GM12878 (cell line): ENCODE measurements around the gene PCLO. TPM values are rescaled to one million over a fixed set of nuclear protein-coding genes. Genes with fewer than 3 reads are reported as not detected.

Experiments used
- ATAC-seq: fragments of 200-7000 bp; cut with Tn5 transposase; 3 replicates; pipeline ENCODE4 v1.9.1; 2020; ENCODE audit warnings: mild to moderate bottlenecking, moderate library complexity
- BruUV-seq: library from RNA; stranded (reverse); fragments of 400-500 nt; replicated peaks from 2 replicates; lab custom pipeline; 2021; lab: Mats Ljungman, UMichigan
- CTCF ChIA-PET: fragments of 300-600 bp; sonication (Branson Sonifier 250); formaldehyde crosslinking; extraction: SDS; loops from one replicate; lab custom pipeline; 2021; ENCODE audit warnings: inconsistent platforms; lab: Yijun Ruan, JAX
- POLR2A ChIA-PET: fragments of 350-600 bp; formaldehyde crosslinking; extraction: SDS; loops from one replicate; lab custom pipeline; 2021; ENCODE audit warnings: inconsistent platforms; lab: Charles Lee
- RAD21 ChIA-PET: fragments of 300-600 bp; sonication (Branson Sonifier 250); formaldehyde crosslinking; loops from one replicate; lab custom pipeline; 2023; ENCODE audit warnings: antibody characterized with exemption; ENCODE audit not compliant: unreplicated experiment; lab: Charles Lee
- SMC1A ChIA-PET: fragments of 300-600 bp; sonication (Branson Sonifier 250); formaldehyde crosslinking; loops from one replicate; lab custom pipeline; 2023; ENCODE audit not compliant: unreplicated experiment, uncharacterized antibody; lab: Charles Lee
- DNase-seq: peaks from one replicate; pipeline ENCODE4 v3.0.0-alpha.2; 2011; ENCODE audit warnings: low read depth, low spot score
- FAIRE-seq: peaks from 3 replicates; lab custom pipeline; 2011; peaks lifted over from hg19 to GRCh38; lab: Jason Lieb, UNC
- H2AFZ ChIP-seq: 2 replicates; pipeline ENCODE4 v1.6.0; 2011; ENCODE audit warnings: low read depth, low read length, control low read depth; ENCODE audit not compliant: control insufficient read depth
- H3K27ac ChIP-seq: 2 replicates; pipeline ENCODE4 v1.5.1; 2011; ENCODE audit warnings: control low read depth; ENCODE audit not compliant: control insufficient read depth, insufficient read depth
- H3K27me3 ChIP-seq, 2 experiments: replicated peaks in 1 of 2; 2 replicates each; pipeline versions ENCODE4 v1.6.0 to v1.6.1; 2011; ENCODE audit warnings: low read length in 1 of 2; ENCODE audit not compliant: control insufficient read depth in 2 of 2, insufficient read depth in 2 of 2
- H3K36me3 ChIP-seq, 2 experiments: 2 replicates each; pipeline ENCODE4 v1.5.1; 2011; ENCODE audit warnings: low read length in 1 of 2; ENCODE audit not compliant: control insufficient read depth in 2 of 2, insufficient read depth in 2 of 2
- H3K4me1 ChIP-seq: 2 replicates; pipeline ENCODE4 v1.6.1; 2011; ENCODE audit warnings: mild to moderate bottlenecking, low read length, moderate library complexity, mixed read lengths; ENCODE audit not compliant: control insufficient read depth, insufficient read depth
- H3K4me2 ChIP-seq: 2 replicates; pipeline ENCODE4 v1.6.0; 2011; ENCODE audit warnings: control low read depth; ENCODE audit not compliant: control insufficient read depth, insufficient read depth
- H3K4me3 ChIP-seq: fragments of 200-600 bp; sonication (generic); 2 replicates; pipeline ENCODE4 v1.5.1; 2016
- H3K79me2 ChIP-seq: 2 replicates; pipeline ENCODE4 v1.6.0; 2011; ENCODE audit warnings: low read length; ENCODE audit not compliant: control insufficient read depth, insufficient read depth
- H3K9ac ChIP-seq: 2 replicates; pipeline ENCODE4 v1.8.0; 2011; ENCODE audit warnings: low read length, control low read depth, mixed read lengths; ENCODE audit not compliant: control insufficient read depth, insufficient read depth
- H3K9me3 ChIP-seq: replicated peaks from 3 replicates; pipeline ENCODE4 v1.5.1; 2011; ENCODE audit warnings: mild to moderate bottlenecking, low read length; ENCODE audit not compliant: control insufficient read depth, insufficient read depth
- H4K20me1 ChIP-seq: 2 replicates; pipeline ENCODE4 v1.6.0; 2011; ENCODE audit not compliant: control insufficient read depth, insufficient read depth
- BHLHE40 ChIP-seq, 2 experiments: fragments of 450-650 bp in 1 of 2; IDR thresholded peaks; 2 replicates each; pipeline ENCODE4 v1.6.1; 2011 to 2017; ENCODE audit warnings: low read depth in 2 of 2, borderline replicate concordance in 1 of 2, improper control_type of control experiment in 1 of 2, low read length in 1 of 2, mild to moderate bottlenecking in 1 of 2
- BMI1 ChIP-seq: fragments of 450-650 bp; IDR thresholded peaks from 2 replicates; pipeline ENCODE4 v1.6.1; 2016; ENCODE audit warnings: mild to moderate bottlenecking, moderate library complexity, borderline replicate concordance
- CBX5 ChIP-seq: sonication (generic); IDR thresholded peaks from 2 replicates; pipeline ENCODE4 v1.6.1; 2016; ENCODE audit warnings: low read depth, moderate library complexity, mild to moderate bottlenecking, inconsistent platforms
- CUX1 ChIP-seq: IDR thresholded peaks from 2 replicates; pipeline ENCODE4 v1.6.1; 2012; ENCODE audit warnings: improper control_type of control experiment, low read depth, low read length; ENCODE audit not compliant: insufficient replicate concordance
- DPF2 ChIP-seq: fragments of 450-650 bp; IDR thresholded peaks from 2 replicates; pipeline ENCODE4 v1.6.1; 2017; ENCODE audit warnings: mild to moderate bottlenecking
- EED ChIP-seq: sonication (generic); IDR thresholded peaks from 2 replicates; pipeline ENCODE4 v1.6.1; 2016; ENCODE audit warnings: antibody characterized with exemption, low read depth
- KLF5 ChIP-seq: fragments of 450-650 bp; IDR thresholded peaks from 2 replicates; pipeline ENCODE4 v1.6.1; 2014; ENCODE audit warnings: mild to moderate bottlenecking; ENCODE audit not compliant: partially characterized antibody
- MYC ChIP-seq: IDR thresholded peaks from 2 replicates; pipeline ENCODE4 v1.6.1; 2011; ENCODE audit warnings: mild to moderate bottlenecking, low read length, moderate library complexity, inconsistent platforms; ENCODE audit not compliant: insufficient read depth, insufficient replicate concordance, insufficient read length, severe bottlenecking
- PKNOX1 ChIP-seq: fragments of 450-650 bp; IDR thresholded peaks from 2 replicates; pipeline ENCODE4 v1.6.1; 2016; ENCODE audit warnings: mild to moderate bottlenecking
- SREBF2 ChIP-seq: IDR thresholded peaks from 2 replicates; pipeline ENCODE4 v1.6.1; 2012; ENCODE audit warnings: mild to moderate bottlenecking, low read length
- TCF3 ChIP-seq: IDR thresholded peaks from 2 replicates; pipeline ENCODE4 v1.6.1; 2012; ENCODE audit warnings: low read depth, mild to moderate bottlenecking, low read length, borderline replicate concordance; ENCODE audit not compliant: insufficient read depth
- WRNIP1 ChIP-seq: IDR thresholded peaks from 2 replicates; pipeline ENCODE4 v1.6.1; 2011; ENCODE audit warnings: low read depth, low read length, improper control_type of control experiment, borderline replicate concordance
- ZNF592 ChIP-seq: fragments of 450-650 bp; IDR thresholded peaks from 2 replicates; pipeline ENCODE4 v1.6.1; 2017; ENCODE audit warnings: mild to moderate bottlenecking, moderate library complexity
- in situ Hi-C: fragments of 300-500 bp; cut with MboI; formaldehyde crosslinking; loops from 9 replicates; pipeline ENCODE4 v1.14.3; 2018; ENCODE audit warnings: mixed read lengths
- intact Hi-C: fragments of 100-400 bp; cut with micrococcal nuclease; formaldehyde crosslinking; loops from one replicate; pipeline ENCODE4 v1.14.2; 2022; ENCODE audit not compliant: unreplicated experiment
- polyA plus RNA-seq, 11 experiments: library from polyadenylated mRNA; depleted of rRNA in 4 of 11; unstranded in 6 of 11; stranded (reverse) in 5 of 11; fragments of >200 nt; fragmentation: Nextera tagmentation in 4 of 11; fragmentation: Illumina TruSeq in 1 of 11; extraction: Ambion mirVana in 4 of 11; extraction: Trizol in 1 of 11; gene quantifications; 1 replicate in 1 of 11; 2 replicates in 10 of 11; pipeline versions ENCODE4 v1.2.1 to v1.2.3, GENCODE V29; 2011 to 2016; ENCODE audit warnings: inconsistent platforms in 2 of 11, missing spikeins in 2 of 11, low read depth in 1 of 11
- total RNA-seq, 4 experiments: library from RNA; depleted of rRNA in 3 of 4; stranded (reverse); fragments of >200 nt in 3 of 4; fragmentation: Illumina TruSeq in 1 of 4; extraction: Trizol in 1 of 4; gene quantifications; 2 replicates each; pipeline versions ENCODE4 v1.2.1 to v1.2.3, GENCODE V29; 2013 to 2021

The PCLO gene
- total and polyA plus RNA-seq, 10 of the 15 experiments (the other 5 are each of a cell fraction or from before 2014, with no cell fraction given), result 0.01 to 0.08 (median 0.03) TPM; not detected in 6

GRCh38 chr7:83054472-83054871 lies 108.2 kb downstream of the PCLO start (continued):
- TF ChIP-seq PKNOX1 (no peak), DPF2 (no peak), BMI1 (no peak), MYC (no peak)

GRCh38 chr7:83053965-83054364 lies 108.7 kb downstream of the PCLO start:
- ChIA-PET SMC1A (no interaction called here), CTCF (no interaction called here), RAD21 (no interaction called here), POLR2A (no interaction called here)
- no peak for DNase-seq
- no peak for ATAC-seq
- Histone ChIP-seq H3K9ac (no peak overlapping the region), H3K79me2 (no peaks in the 10 kb centered on the region), H3K4me2 (no peak overlapping the region), H3K4me3 (no peak overlapping the region), H3K36me3 (no peaks in the 10 kb centered on the region), H4K20me1 (no peaks in the 10 kb centered on the region), H2AFZ (no peak overlapping the region), H3K9me3 (no peaks in the 10 kb centered on the region), H3K27ac (no peak overlapping the region), H3K4me1 (no peaks in the 10 kb centered on the region), H3K27me3 (no peaks in the 10 kb centered on the region)
- intact Hi-C loops, result no loop called here
- BruUV-seq, result no TSS peak
- no peak for FAIRE-seq
- in situ Hi-C loops, result no loop called here
- no peak for TF ChIP-seq CBX5
- no peak for TF ChIP-seq EED
- TF ChIP-seq ZNF592, result no peak
- TF ChIP-seq KLF5, result no peak
- TF ChIP-seq TCF3, result no peak
- TF ChIP-seq MYC, result no peak
- no peak for TF ChIP-seq CUX1
- no peak for TF ChIP-seq WRNIP1
- TF ChIP-seq BHLHE40 (IDR thresholded peaks at IDR 0.05; ENCODE audit: borderline replicate concordance in 1 of 2, low read depth in 2 of 2, low read length in 1 of 2), result no peak
- no peak for TF ChIP-seq SREBF2
